Mesenchymal stem cell (in vitro differentiated cells and primary cell): ENCODE results near the gene GEMIN7.

Source experiments
- DNase-seq: peaks from one replicate; pipeline ENCODE4 v3.0.0-alpha.2; 2013
- H2AFZ ChIP-seq: one replicate; pipeline ENCODE4 v1.6.1; 2013; ENCODE audit warnings: low read depth, mild to moderate bottlenecking, control low read depth, inconsistent platforms, low read length, moderate library complexity
- H2AK5ac ChIP-seq: 2 replicates; pipeline ENCODE4 v1.6.1; 2013; ENCODE audit warnings: low read length, moderate library complexity, mild to moderate bottlenecking, inconsistent platforms; ENCODE audit not compliant: severe bottlenecking
- H2BK120ac ChIP-seq: one replicate; pipeline ENCODE4 v1.6.1; 2013; ENCODE audit warnings: low read depth, mild to moderate bottlenecking, inconsistent platforms, low read length, moderate library complexity
- H2BK12ac ChIP-seq, 2 experiments: one replicate each; pipeline ENCODE4 v1.6.1; 2013; ENCODE audit warnings: inconsistent platforms in 2 of 2, low read length in 2 of 2, mild to moderate bottlenecking in 2 of 2, moderate library complexity in 2 of 2, control low read depth in 1 of 2
- H2BK15ac ChIP-seq: one replicate; pipeline ENCODE4 v1.6.1; 2013; ENCODE audit warnings: mild to moderate bottlenecking, low read depth, inconsistent platforms; ENCODE audit not compliant: poor library complexity, severe bottlenecking
- H2BK5ac ChIP-seq: 2 replicates; pipeline ENCODE4 v1.6.1; 2013; ENCODE audit warnings: low read depth, mild to moderate bottlenecking, low read length, control low read depth, inconsistent platforms; ENCODE audit not compliant: poor library complexity, severe bottlenecking
- H3K14ac ChIP-seq, 2 experiments: one replicate each; pipeline ENCODE4 v1.6.1; 2013; ENCODE audit warnings: inconsistent platforms in 2 of 2, low read length in 2 of 2, control low read depth in 1 of 2, mild to moderate bottlenecking in 1 of 2, moderate library complexity in 1 of 2
- H3K18ac ChIP-seq, 2 experiments: one replicate each; pipeline ENCODE4 v1.6.1; 2013; ENCODE audit warnings: inconsistent platforms in 2 of 2, low read length in 2 of 2, control low read depth in 1 of 2, low read depth in 1 of 2, mild to moderate bottlenecking in 1 of 2
- H3K23ac ChIP-seq, 2 experiments: one replicate each; pipeline ENCODE4 v1.6.1; 2013; ENCODE audit warnings: inconsistent platforms in 2 of 2, low read length in 2 of 2, mild to moderate bottlenecking in 2 of 2, moderate library complexity in 2 of 2, control low read depth in 1 of 2
- H3K27ac ChIP-seq: 2 replicates; pipeline ENCODE4 v1.5.1; 2013; ENCODE audit warnings: mild to moderate bottlenecking, moderate library complexity, low read length, control low read depth, inconsistent platforms; ENCODE audit not compliant: poor library complexity, severe bottlenecking
- H3K27me3 ChIP-seq, 2 experiments: 2 replicates each; pipeline versions ENCODE4 v1.6.1 to v1.7.0; 2013; ENCODE audit warnings: low read length in 2 of 2, mild to moderate bottlenecking in 2 of 2, moderate library complexity in 2 of 2, control low read depth in 1 of 2, inconsistent platforms in 1 of 2; ENCODE audit not compliant: control insufficient read depth in 1 of 2, insufficient read depth in 1 of 2
- H3K36me3 ChIP-seq, 2 experiments: 2 replicates each; pipeline versions ENCODE4 v1.6.1 to v1.7.0; 2013; ENCODE audit warnings: low read length in 2 of 2, control low read depth in 1 of 2, inconsistent platforms in 1 of 2, low read depth in 1 of 2, mild to moderate bottlenecking in 1 of 2; ENCODE audit not compliant: insufficient read depth in 2 of 2, control insufficient read depth in 1 of 2
- H3K4ac ChIP-seq, 2 experiments: one replicate each; pipeline ENCODE4 v1.6.1; 2013; ENCODE audit warnings: inconsistent platforms in 2 of 2, low read length in 2 of 2, mild to moderate bottlenecking in 2 of 2, moderate library complexity in 2 of 2, control low read depth in 1 of 2, low read depth in 1 of 2
- H3K4me1 ChIP-seq: 2 replicates; pipeline ENCODE4 v1.6.1; 2013; ENCODE audit warnings: low read depth, low read length, control low read depth; ENCODE audit not compliant: control insufficient read depth, insufficient read depth
- H3K4me2 ChIP-seq: 2 replicates; pipeline ENCODE4 v1.6.1; 2013; ENCODE audit warnings: low read length, mild to moderate bottlenecking, inconsistent platforms; ENCODE audit not compliant: poor library complexity, severe bottlenecking
- H3K4me3 ChIP-seq, 2 experiments: 2 replicates each; pipeline versions ENCODE4 v1.5.1 to v1.7.0; 2013; ENCODE audit warnings: low read length in 2 of 2, mild to moderate bottlenecking in 2 of 2, control low read depth in 1 of 2, low read depth in 1 of 2; ENCODE audit not compliant: insufficient read depth in 1 of 2
- H3K79me1 ChIP-seq: replicated peaks from 2 replicates; pipeline ENCODE4 v1.6.1; 2013; ENCODE audit warnings: mild to moderate bottlenecking, control low read depth, low read length, inconsistent platforms; ENCODE audit not compliant: poor library complexity, severe bottlenecking
- H3K9ac ChIP-seq: 2 replicates; pipeline ENCODE4 v1.7.0; 2013; ENCODE audit warnings: mild to moderate bottlenecking, low read length, moderate library complexity
- H3K9me3 ChIP-seq: 2 replicates; pipeline ENCODE4 v1.7.0; 2013; ENCODE audit warnings: mild to moderate bottlenecking, low read length; ENCODE audit not compliant: control insufficient read depth
- H4K8ac ChIP-seq: one replicate; pipeline ENCODE4 v1.6.1; 2013; ENCODE audit warnings: inconsistent platforms, mild to moderate bottlenecking, low read length, moderate library complexity
- H4K91ac ChIP-seq: one replicate; pipeline ENCODE4 v1.6.1; 2013; ENCODE audit warnings: mild to moderate bottlenecking, low read length, inconsistent platforms
- WGBS: methylation state at CpG from one replicate; pipeline ENCODE4 v1.1.7; 2013; ENCODE audit warnings: mixed read lengths; 5-methylcytosine and 5-hydroxymethylcytosine counted together

GEMIN7 gene

GRCh38 chr19:45097776-45098520 lies 18.9 kb downstream of the GEMIN7 start:
- H3K4me3 ChIP-seq, result peak overlapping the region in 1 of 2 experiments; percentile 74
- H3K27ac ChIP-seq, result peak overlapping the region; percentile 77
- H2BK120ac ChIP-seq, result peak overlapping the region; percentile 90
- H3K14ac ChIP-seq, result peak overlapping the region in 1 of 2 experiments; percentile 97
- H2BK5ac ChIP-seq, result no peak overlapping the region
- peak overlapping the region; percentile 80 for H3K9ac ChIP-seq
- H3K79me1 ChIP-seq, result peaks cover 13% of the 10 kb centered on the region
- peak overlapping the region; percentile 73 for H2AK5ac ChIP-seq
- peak; percentile 97 for DNase-seq
- no peaks in the 10 kb centered on the region for H3K9me3 ChIP-seq
- peak overlapping the region; percentile 99 for H2BK12ac ChIP-seq
- H3K23ac ChIP-seq, result peak overlapping the region in 1 of 2 experiments; percentile 89
- peak overlapping the region; percentile 18 for H3K4me2 ChIP-seq
- peak overlapping the region; percentile 99 for H4K91ac ChIP-seq
- no peaks in the 10 kb centered on the region for H3K27me3 ChIP-seq
- H3K4ac ChIP-seq, result peak overlapping the region; percentile 85 to 98
- WGBS, result 71% methylated on average over 14 of the region's 16 CpGs
- peak overlapping the region; percentile 94 for H4K8ac ChIP-seq
- H3K4me1 ChIP-seq, result peaks cover 67% of the 10 kb centered on the region
- peaks cover 0 to 2% of the 10 kb centered on the region in 2 experiments for H3K36me3 ChIP-seq
- peak overlapping the region; percentile 58 for H2BK15ac ChIP-seq
- no peak overlapping the region for H2AFZ ChIP-seq
- H3K18ac ChIP-seq, result peak overlapping the region; percentile 90 to 99

GRCh38 chr19:45098521-45099466 lies 19.7 kb downstream of the GEMIN7 start:
- H2BK5ac ChIP-seq, result no peak overlapping the region
- H3K4me2 ChIP-seq, result peak overlapping the region; percentile 18
- H2BK120ac ChIP-seq, result peak overlapping the region; percentile 49
- H2AFZ ChIP-seq, result no peak overlapping the region
- H2BK12ac ChIP-seq, result peak overlapping the region; percentile 73 to 85
- peak overlapping the region in 1 of 2 experiments; percentile 28 for H3K23ac ChIP-seq
- H3K9me3 ChIP-seq, result no peaks in the 10 kb centered on the region
- H3K14ac ChIP-seq, result peak overlapping the region in 1 of 2 experiments; percentile 62
- H3K36me3 ChIP-seq, result peaks cover 0 to 2% of the 10 kb centered on the region in 2 experiments
- H3K79me1 ChIP-seq, result peaks cover 13% of the 10 kb centered on the region
- 69% methylated on average over 15 of the region's 15 CpGs for WGBS
- peak overlapping the region; percentile 91 for H4K91ac ChIP-seq
- no peak for DNase-seq
- peak overlapping the region; percentile 3 to 83 for H3K4ac ChIP-seq
- peak overlapping the region; percentile 60 to 87 for H3K18ac ChIP-seq
- H3K27me3 ChIP-seq, result no peaks in the 10 kb centered on the region
- no peak overlapping the region for H2BK15ac ChIP-seq
- H3K4me3 ChIP-seq, result peak overlapping the region in 1 of 2 experiments; percentile 74
- H4K8ac ChIP-seq, result peak overlapping the region; percentile 86
- peak overlapping the region; percentile 53 for H3K27ac ChIP-seq
- H3K9ac ChIP-seq, result peak overlapping the region; percentile 80
- peak overlapping the region; percentile 10 for H2AK5ac ChIP-seq
- H3K4me1 ChIP-seq, result peaks cover 75% of the 10 kb centered on the region

GRCh38 chr19:45099467-45100191 lies 20.6 kb downstream of the GEMIN7 start:
- peak overlapping the region; percentile 11 for H3K27ac ChIP-seq

More at GRCh38 chr19:45099467-45100191, 20.6 kb downstream of the GEMIN7 start:
- no peak overlapping the region for H3K23ac ChIP-seq
- no peak overlapping the region for H2BK5ac ChIP-seq
- peak overlapping the region; percentile 3 to 83 for H3K4ac ChIP-seq
- peak overlapping the region; percentile 73 to 85 for H2BK12ac ChIP-seq
- H2BK15ac ChIP-seq, result no peak overlapping the region
- H3K9ac ChIP-seq, result peak overlapping the region; percentile 80
- H3K27me3 ChIP-seq, result no peaks in the 10 kb centered on the region
- peak overlapping the region; percentile 49 for H2BK120ac ChIP-seq
- peaks cover 74% of the 10 kb centered on the region for H3K4me1 ChIP-seq
- peak overlapping the region; percentile 10 for H2AK5ac ChIP-seq
- DNase-seq, result no peak
- peak overlapping the region; percentile 60 to 87 for H3K18ac ChIP-seq
- peak overlapping the region; percentile 91 for H4K91ac ChIP-seq
- no peaks in the 10 kb centered on the region for H3K9me3 ChIP-seq
- H3K4me3 ChIP-seq, result peak overlapping the region in 1 of 2 experiments; percentile 74
- H2AFZ ChIP-seq, result no peak overlapping the region
- H3K36me3 ChIP-seq, result peaks cover 0 to 4% of the 10 kb centered on the region in 2 experiments
- 79% methylated on average over 25 of the region's 25 CpGs for WGBS
- H3K79me1 ChIP-seq, result peaks cover 17% of the 10 kb centered on the region
- H3K4me2 ChIP-seq, result no peak overlapping the region
- peak overlapping the region; percentile 86 for H4K8ac ChIP-seq
- no peak overlapping the region for H3K14ac ChIP-seq
